ENCODE data around the gene FARS2. TPM values are rescaled to one million over a fixed set of nuclear protein-coding genes. Genes with fewer than 3 reads are reported as not detected.

The FARS2 gene
- total and polyA plus RNA-seq, 10 donors, result 9.0 to 27.4 (median 19.8) TPM

GRCh38 chr6:5249451-5250122 lies 11.7 kb upstream of the FARS2 start:
- peaks cover 0 to 4% (median 0%) of the 10 kb centered on the region in 8 donors for H3K9me3 ChIP-seq
- intact Hi-C loops (cut with DNase I; ENCODE audit: low total_unique reads), result no loop called here
- no peak overlapping the region for H3K27ac ChIP-seq
- H3K4me3 ChIP-seq, result no peak overlapping the region
- WGBS, 5 donors, result 76 to 88% (median 80%) methylated on average over 5 of the region's 5 CpGs
- no peaks in the 10 kb centered on the region for H3K4me1 ChIP-seq
- TF ChIP-seq CTCF (IDR thresholded peaks at IDR 0.05 in 8 of 11, conservative IDR thresholded peaks at IDR 0.05 in 3 of 11) (no peak), POLR2AphosphoS5 (IDR thresholded peaks at IDR 0.05) (no peak), POLR2A (IDR thresholded peaks at IDR 0.05) (no peak)
- peaks cover 0 to 33% (median 2%) of the 10 kb centered on the region in 6 donors for H3K36me3 ChIP-seq
- DNase-seq, result no peak
- no peaks in the 10 kb centered on the region for H3K27me3 ChIP-seq (replicated peaks in 1 of 7)

DNA sequence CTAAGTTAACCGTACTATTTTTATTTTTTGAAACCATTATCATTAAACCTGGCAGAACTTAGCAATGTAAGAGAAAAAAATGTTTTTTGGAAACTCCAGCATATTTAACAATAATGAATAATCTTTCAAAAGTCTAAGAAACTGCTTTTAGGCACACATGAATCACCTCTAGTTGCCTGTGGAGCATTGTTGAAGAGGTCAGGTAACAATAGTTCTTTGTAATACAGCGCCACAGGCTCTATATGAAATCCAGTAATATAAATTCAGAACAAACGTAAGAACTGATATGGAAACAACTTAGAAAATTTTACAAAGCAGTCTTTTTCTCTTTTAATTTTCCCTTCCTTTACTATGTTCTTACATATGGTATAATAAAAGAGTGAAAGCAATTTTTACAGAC lies 10.9 kb upstream of the FARS2 start:
- TF ChIP-seq POLR2A (IDR thresholded peaks at IDR 0.05), result no peak
- no peak for TF ChIP-seq CTCF (IDR thresholded peaks at IDR 0.05 in 8 of 11, conservative IDR thresholded peaks at IDR 0.05 in 3 of 11)
- TF ChIP-seq POLR2AphosphoS5 (IDR thresholded peaks at IDR 0.05), result no peak
- Histone ChIP-seq H3K4me3 (no peak overlapping the region), H3K36me3 (peaks cover 0 to 33% (median 2%) of the 10 kb centered on the region in 6 donors), H3K27ac (no peak overlapping the region), H3K9me3 (peaks cover 0 to 4% (median 0%) of the 10 kb centered on the region in 8 donors), H3K27me3 (replicated peaks in 1 of 7) (no peaks in the 10 kb centered on the region), H3K4me1 (no peaks in the 10 kb centered on the region)
- intact Hi-C loops (cut with DNase I; ENCODE audit: low total_unique reads), result no loop called here
- no peak for DNase-seq
- 92 to 96% (median 95%) methylated on average over 3 of the region's 3 CpGs for WGBS, 5 donors

- Histone ChIP-seq H3K27me3 (replicated peaks in 1 of 7) (no peaks in the 10 kb centered on the region), H3K9me3 (peaks cover 0 to 4% (median 0%) of the 10 kb centered on the region in 8 donors), H3K4me3 (no peak overlapping the region), H3K36me3 (peaks cover 0 to 33% (median 2%) of the 10 kb centered on the region in 6 donors), H3K4me1 (no peaks in the 10 kb centered on the region), H3K27ac (no peak overlapping the region)
- no peak for DNase-seq
- 78 to 93% (median 86%) methylated on average over 4 of the region's 4 CpGs for WGBS, 5 donors
- intact Hi-C loops (cut with DNase I; ENCODE audit: low total_unique reads), result no loop called here
- TF ChIP-seq POLR2A (IDR thresholded peaks at IDR 0.05) (no peak), CTCF (IDR thresholded peaks at IDR 0.05 in 8 of 11, conservative IDR thresholded peaks at IDR 0.05 in 3 of 11) (no peak), POLR2AphosphoS5 (IDR thresholded peaks at IDR 0.05) (no peak)
These were observed 10.4 kb upstream of the FARS2 start for GRCh38 chr6:5250911-5251310.

- intact Hi-C loops (cut with DNase I; ENCODE audit: low total_unique reads), result no loop called here
- no peaks in the 10 kb centered on the region for H3K27me3 ChIP-seq (replicated peaks in 1 of 7)
- H3K9me3 ChIP-seq, result no peaks in the 10 kb centered on the region
These were observed 4.4 kb upstream of the FARS2 start for GRCh38 chr6:5256952-5257351.

More at GRCh38 chr6:5256952-5257351, 4.4 kb upstream of the FARS2 start:
- no peak overlapping the region for H3K27ac ChIP-seq
- TF ChIP-seq POLR2AphosphoS5 (IDR thresholded peaks at IDR 0.05) (no peak), POLR2A (IDR thresholded peaks at IDR 0.05) (no peak), CTCF (IDR thresholded peaks at IDR 0.05 in 8 of 11, conservative IDR thresholded peaks at IDR 0.05 in 3 of 11) (no peak)
- peaks cover 5 to 24% (median 16%) of the 10 kb centered on the region in 6 donors for H3K4me1 ChIP-seq
- H3K36me3 ChIP-seq, result peaks cover 0 to 23% (median 0%) of the 10 kb centered on the region in 6 donors
- 92 to 100% (median 95%) methylated on average over 3 of the region's 3 CpGs for WGBS, 5 donors
- no peak for DNase-seq
- no peak overlapping the region for H3K4me3 ChIP-seq

Data from spleen (tissue), 11 donors.